Astrocyte of the spinal cord (primary cell): ENCODE data around the gene NPL.

ENCODE experiments used
- DNase-seq: peaks from one replicate; pipeline ENCODE4 v3.0.0; 2011; ENCODE audit warnings: low read depth, low spot score
- H3K4me3 ChIP-seq: 2 replicates; pipeline ENCODE4 v1.5.1; 2011; ENCODE audit warnings: low read depth, mild to moderate bottlenecking, low read length, moderate library complexity
- in situ Hi-C: cut with HindIII; loops from 2 replicates; pipeline ENCODE4 v1.10.0; 2017; ENCODE audit warnings: low sequenced_read_pairs
- TF ChIP-seq, protein P1 (sequence below): IDR thresholded peaks from 2 replicates; pipeline ENCODE4 v1.5.1; 2012; ENCODE audit warnings: low read depth, mild to moderate bottlenecking, low read length, inconsistent platforms

Gene NPL

GRCh38 chr1:182794676-182795201 lies 5.2 kb downstream of the NPL start:
- no peak for DNase-seq
- H3K4me3 ChIP-seq: no peak overlapping the region
- in situ Hi-C loops: no loop called here
- TF ChIP-seq, protein P1, sequence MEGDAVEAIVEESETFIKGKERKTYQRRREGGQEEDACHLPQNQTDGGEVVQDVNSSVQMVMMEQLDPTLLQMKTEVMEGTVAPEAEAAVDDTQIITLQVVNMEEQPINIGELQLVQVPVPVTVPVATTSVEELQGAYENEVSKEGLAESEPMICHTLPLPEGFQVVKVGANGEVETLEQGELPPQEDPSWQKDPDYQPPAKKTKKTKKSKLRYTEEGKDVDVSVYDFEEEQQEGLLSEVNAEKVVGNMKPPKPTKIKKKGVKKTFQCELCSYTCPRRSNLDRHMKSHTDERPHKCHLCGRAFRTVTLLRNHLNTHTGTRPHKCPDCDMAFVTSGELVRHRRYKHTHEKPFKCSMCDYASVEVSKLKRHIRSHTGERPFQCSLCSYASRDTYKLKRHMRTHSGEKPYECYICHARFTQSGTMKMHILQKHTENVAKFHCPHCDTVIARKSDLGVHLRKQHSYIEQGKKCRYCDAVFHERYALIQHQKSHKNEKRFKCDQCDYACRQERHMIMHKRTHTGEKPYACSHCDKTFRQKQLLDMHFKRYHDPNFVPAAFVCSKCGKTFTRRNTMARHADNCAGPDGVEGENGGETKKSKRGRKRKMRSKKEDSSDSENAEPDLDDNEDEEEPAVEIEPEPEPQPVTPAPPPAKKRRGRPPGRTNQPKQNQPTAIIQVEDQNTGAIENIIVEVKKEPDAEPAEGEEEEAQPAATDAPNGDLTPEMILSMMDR: no peak

DNA sequence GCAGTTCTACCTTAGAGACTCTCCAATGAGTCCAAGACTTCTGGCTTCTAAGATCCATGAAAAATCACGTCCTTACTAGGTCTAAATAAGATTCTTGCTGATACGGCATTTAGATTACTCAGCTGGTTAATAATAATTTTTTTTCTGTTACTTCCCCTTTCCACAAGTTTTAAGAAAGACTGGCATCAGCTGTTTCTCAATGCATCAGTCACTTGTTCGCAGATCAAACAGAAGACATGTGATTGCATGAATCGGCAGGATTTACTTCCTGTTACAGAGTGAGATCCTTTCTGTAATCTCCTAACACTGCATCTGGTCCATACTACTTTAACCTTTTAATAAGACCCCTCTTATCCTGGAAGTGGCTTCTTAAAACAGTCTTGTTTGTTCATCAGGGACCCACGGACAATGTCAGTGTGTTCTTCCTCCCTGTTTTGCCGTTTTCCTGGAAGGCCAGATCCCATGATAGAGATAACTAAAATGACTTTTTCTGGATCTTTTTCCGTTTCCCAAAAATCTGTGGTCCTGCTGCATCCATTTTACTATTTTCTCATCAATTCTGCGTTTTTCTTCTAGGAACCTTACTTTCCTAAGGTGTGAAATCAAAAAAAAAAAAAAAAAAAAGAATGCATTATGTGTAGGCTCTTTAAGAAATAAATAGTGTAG lies 6.1 kb downstream of the NPL start:
- TF ChIP-seq, protein P1: no peak
- DNase-seq: no peak
- no peak overlapping the region for H3K4me3 ChIP-seq
- in situ Hi-C loops: no loop called here

- in situ Hi-C loops: no loop called here
Measured at GRCh38 chr1:182802006-182802803, 12.6 kb downstream of the NPL start.

DNA sequence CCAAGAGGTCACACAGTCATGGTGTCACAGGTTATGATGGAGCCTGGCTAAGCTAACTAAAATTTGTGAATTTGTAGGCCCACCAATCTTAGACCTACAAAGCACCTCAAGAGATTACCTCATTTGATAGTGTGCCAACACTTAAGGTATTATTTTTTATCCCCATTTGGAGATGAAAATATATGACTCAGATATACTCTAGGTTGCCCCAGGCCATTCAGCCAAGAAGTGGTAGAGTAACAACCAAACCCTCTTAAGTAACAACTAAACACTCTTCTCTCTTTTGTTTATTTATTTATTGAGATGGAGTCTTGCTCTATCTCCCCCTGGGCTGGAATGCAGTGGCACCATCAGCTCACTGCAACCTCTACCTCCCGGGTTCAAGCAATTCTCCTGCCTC lies 14.3 kb downstream of the NPL start:
- in situ Hi-C loops: no loop called here
- no peak overlapping the region for H3K4me3 ChIP-seq
- TF ChIP-seq, protein P1: no peak
- DNase-seq: no peak

More at GRCh38 chr1:182802006-182802803, 12.6 kb downstream of the NPL start:
- DNase-seq: no peak
- H3K4me3 ChIP-seq: no peak overlapping the region
- TF ChIP-seq, protein P1: no peak

GRCh38 chr1:182806015-182806678 lies 16.6 kb downstream of the NPL start:
- in situ Hi-C loops: no loop called here
- no peak overlapping the region for H3K4me3 ChIP-seq
- DNase-seq: no peak
- TF ChIP-seq, protein P1: no peak

- DNase-seq: no peak
- H3K4me3 ChIP-seq: no peak overlapping the region
- in situ Hi-C loops: no loop called here
- TF ChIP-seq, protein P1: no peak
Measured at GRCh38 chr1:182807907-182808306, 18.3 kb downstream of the NPL start.
